Retina (tissue), 1 donor: ENCODE measurements around the gene PDE3B.

Experiments
- DNase-seq: peaks from one replicate; pipeline ENCODE4 v3.0.0-alpha.2; 2016

PDE3B gene

DNA sequence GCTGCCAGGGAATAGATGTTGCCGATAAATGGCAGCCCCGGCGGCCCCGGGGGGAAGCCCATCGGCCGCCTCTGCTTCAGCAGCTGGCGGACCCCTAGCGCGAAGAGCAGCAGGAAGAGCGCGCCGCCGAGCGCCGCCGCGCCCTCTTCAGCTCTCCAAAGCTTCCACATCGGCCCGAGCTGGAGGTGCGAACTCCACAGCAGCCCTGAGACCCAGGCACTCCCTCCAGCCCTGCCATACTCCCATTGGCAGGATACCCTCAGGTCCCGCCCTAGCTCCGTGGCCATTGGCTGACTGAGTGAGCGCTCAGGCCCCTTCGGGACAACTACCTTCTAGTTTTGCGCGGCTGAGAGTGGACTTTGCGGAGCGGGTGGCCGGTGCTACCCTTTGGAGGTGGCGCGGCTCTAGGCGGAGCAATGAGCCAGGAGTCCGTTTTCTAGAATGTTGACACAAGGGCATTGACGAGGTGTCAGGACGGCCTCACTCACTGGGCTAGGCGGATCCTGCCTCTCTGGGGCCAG, 248.5 kb downstream of the PDE3B start, which contains the start of gene CYP2R1:
TSS of gene CYP2R1 (minus strand) at position 196 of the 521 bp plus-strand sequence. CDS start at position 170, 26 bp downstream.
- peak; percentile 97 for DNase-seq

DNA sequence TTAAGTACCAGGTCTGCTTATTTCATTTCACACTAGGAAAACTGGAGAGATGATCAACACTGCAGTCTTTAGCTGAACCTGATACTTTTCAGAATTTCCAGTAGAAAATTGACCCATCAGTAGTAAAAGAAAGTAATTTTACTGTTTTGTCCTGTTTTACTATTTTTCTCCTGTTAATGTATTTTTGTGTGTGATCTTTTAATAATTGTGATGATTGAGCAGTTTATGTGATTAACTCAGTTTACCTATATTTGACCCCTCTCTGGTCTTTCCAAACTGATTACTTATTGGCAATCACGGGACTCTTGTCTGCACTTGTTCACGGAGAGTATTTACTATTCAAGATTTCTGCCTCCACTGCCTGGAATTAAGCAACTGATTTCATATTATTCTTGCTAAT, 249.0 kb downstream of the PDE3B start:
- DNase-seq = no peak

DNA sequence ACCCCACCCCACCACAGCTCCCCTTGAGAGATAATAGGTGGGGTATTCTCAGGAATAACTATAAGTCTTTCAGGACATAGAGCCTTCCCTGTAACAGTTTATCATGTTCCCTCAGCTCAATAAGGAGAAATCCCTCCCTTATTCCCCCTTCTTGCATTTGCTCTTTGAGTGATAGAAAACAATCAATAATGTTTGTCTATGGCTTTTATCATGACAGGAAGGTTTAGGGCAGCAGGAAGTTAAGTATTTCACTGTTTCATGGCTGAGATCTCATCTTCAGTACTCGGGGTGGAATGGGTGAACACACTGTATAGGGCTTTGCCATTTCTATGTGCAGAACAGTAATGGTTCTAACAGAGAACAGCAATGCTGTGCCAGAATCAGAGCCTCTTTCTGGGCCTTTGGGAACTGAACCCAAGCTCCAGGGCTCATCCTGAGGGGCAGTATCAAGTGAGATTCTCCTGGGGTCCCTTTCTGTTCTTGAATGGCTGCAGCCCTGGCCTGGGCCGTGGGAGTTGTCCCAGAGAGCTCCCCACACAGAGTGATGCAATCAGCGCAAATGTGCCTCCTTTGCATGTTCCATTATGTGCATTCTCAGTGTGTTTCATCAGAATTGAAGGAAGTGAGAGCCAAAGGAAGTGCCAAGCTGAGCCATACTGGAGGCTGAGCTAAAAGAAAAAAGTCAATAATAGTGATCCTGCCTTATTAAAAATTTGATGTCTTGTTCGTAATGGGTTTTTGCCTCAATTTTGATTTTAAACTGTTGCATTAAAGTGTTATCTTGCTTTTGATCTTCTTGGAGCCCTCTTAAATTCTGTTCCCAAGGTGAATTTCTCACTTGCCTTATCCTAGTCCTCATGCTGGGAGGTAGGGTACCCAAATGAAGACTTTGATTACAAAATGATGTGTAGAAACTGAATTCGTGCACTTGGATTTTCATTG, 251.3 kb downstream of the PDE3B start:
- DNase-seq = no peak

DNA sequence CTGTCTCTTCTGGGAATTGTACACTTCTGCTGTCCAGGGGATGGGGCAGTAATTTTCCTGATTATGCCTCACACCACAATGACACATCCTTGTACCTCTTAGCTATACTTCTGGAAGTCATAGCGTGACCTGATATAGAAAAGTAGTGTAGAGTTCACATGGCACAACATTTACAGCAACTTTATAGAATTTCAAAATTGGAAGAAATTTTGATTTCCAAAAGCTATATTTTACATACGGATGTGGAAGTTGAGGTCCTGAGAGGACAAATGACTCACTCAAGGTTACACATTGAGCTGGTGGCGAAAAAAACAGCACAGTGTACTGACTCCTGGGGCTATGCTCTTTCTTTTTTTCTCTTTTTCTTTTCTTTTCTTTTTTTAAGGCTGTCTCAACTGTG, 254.8 kb downstream of the PDE3B start:
- DNase-seq = no peak

DNA sequence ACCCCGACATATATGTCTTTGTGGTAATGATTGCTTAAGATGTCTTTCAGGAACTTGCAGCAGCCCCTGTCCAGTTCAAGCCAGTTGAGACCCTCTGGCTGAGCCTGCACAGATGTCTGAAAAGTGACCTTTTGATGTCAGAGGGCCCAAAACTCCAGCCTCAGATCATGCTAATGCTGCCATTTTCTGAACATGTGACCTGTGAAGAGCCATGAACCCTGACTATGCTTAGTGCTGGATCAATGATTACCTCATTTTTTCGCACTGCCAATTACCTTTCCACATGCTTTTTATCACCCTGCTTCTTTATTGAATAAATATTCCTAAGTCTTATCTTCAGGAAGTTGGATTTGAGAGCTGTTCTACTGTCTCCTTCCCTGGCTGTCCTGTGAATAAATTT, 255.3 kb downstream of the PDE3B start:
- no peak for DNase-seq

DNA sequence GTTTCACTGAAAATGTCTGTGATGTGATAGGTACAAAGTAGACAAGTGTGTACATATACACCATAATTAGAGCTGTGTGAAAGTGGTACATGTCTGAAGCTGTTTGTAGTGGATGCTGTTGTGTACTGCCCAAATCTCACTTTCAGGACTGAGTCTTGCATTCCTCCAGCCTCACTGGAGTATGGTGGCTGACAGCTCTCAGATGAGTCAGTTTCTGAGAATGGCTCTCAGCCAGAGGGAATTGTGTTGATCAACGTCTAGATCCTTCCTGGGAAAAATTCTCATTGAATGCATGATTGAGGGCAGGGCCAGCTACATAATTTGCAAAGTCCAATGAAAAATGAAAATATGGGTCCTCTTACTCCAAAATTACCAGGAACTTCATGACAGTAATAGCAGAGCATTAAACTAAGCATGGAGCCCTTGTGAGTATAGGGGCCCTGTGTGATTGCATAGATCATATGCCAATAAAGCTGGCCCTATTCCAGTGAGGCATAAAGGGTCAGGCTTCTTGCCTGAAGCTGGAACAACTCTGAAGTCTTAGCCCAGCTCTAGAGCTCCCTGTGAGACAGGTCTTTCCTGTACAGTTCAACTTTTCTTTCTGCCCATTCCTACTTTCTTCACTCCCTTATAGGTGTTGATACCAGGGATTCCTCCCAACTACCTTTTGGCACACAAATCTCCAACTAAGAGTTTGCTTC, 259.2 kb downstream of the PDE3B start:
- DNase-seq = no peak

DNA sequence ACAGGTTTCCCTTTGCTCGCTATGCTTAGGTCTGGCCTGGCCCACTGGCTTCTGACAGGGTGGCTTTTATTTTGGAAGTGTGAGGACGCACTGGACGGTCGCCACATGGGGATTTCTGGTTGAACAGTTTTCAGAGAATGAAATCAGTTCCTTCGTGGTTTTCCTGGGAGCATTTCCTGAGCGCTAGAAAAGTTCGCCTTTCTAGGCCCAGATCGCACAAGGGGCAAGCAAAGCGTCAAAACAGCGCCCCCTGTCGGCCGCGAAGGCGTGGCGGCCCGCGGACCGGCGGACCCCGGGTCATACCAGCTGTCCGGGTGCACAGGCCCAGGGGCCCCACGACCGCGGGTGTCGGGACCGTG, 261.1 kb downstream of the PDE3B start:
- DNase-seq = peak; percentile 93

DNA sequence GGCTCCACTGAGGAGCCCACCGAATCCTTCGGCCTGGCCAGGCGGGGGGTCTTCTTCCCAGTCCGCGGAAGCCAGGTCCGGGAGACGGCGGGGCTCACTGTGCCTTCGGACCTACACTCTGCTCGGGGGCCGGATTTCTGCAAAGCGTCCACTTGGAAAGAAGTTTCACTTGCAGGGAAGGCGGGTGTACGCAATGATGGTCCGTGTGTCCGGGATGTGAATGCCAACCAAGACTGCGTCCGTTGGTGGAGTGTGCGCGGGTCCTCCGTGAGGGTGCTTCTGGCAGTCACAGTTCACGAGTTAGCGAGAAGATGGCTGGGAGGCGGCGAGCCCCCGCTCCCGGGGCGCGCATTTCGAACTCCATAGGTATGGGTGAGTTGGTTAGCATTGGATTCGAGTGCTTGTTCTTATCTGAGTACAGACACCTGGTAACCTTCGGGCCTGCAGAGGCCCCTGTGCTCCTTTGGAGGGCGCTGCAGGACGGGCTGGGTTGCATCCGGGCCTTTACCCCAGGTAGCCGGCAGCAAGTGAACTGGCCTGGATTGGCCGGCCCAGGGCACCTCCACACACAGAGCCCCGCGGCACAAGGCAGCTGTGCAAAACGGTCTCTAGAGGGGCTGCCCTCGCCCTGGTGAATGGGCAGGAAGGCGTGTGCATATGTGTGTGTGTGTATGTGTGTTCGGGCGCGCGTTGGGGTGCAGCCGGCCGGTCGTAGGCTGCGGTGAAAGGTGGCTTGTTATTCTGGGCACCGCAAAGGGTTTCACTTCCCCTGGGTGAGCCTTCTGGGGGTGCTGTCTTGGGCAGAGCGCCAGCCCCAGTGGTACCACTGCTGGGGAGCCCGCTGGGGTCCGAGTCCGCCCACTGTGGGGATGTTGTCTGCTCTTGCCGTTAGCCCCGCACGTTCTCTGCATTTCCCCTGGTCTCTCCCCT, 261.8 kb downstream of the PDE3B start:
- peak; percentile 88 for DNase-seq

DNA sequence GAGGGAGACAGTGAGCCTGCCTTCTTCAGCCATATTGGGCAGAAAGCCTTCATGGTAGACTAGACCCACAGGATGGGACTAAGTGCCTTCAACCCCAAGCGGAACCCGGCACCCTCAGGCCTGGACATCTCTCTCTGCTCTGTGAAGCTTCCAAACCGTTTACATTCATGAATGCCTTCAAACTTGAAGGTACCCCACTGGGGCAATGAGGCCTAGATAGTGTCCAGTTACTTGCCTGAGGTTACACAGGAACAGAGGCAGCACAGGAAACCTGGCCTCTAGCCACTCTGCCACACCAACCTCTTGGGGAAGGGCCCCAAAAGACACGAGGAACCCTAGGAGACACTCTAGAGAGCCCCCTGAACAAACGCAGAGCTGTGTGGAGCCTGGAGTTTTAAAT, 263.0 kb downstream of the PDE3B start:
- DNase-seq = no peak

DNA sequence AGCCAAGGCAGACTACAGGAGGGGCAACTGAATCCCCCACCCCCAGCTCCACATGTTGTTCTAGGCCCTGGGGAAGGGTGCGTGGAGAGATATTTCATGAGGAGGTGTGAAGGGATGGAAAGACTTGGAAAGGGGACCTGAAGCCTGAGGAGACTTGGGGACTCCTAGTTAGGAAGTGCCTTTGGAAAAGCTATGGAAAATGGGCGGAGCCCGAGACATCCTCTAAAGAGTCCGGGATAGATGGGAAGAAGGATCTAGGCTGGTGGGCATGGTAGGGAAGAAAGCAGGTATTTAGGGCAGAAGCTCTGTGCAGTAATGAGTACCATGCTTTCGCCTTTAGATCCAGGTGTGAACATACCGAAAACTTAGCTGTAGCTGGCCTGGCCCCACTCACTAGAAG, 263.4 kb downstream of the PDE3B start:
- DNase-seq = peak; percentile 17

DNA sequence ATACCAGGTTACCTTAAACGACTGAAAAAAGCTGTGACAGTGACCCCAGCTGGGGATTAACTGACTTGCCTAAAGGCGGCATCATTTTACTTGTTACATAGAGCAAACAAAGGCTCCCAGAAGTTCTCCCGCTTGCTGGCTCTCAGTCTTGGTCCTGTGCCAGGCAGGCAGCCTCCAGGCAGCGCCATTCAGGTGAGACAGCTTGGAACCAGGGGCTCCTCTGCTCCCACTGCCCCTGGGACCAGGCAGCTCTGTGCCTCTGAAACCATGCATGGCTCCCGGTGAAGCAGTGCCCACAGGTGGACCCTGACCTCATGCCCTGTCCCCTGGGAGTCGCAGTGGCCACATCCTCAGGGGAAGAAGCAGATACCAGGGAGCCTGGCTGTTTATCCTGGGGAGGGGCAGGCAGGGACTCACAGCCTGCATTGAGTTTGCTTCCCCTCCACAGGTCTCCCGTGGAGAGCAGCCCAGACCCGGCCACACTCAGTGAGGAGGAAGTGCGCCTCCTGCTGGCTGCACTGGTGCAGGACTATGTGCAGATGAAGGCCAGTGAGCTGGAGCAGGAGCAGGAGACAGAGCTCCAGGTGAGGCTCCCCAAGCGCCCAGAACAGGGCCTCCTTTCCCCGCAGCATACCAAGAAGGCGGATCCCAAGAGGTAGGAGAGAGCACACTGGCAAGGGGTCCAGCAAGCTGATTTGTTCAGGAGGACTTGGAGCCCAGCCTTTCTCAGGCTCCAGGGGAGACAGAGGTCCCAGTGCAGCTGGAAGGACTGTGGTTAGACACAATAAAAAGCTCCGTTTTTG, 264.0 kb downstream of the PDE3B start:
- DNase-seq = peak; percentile 78

DNA sequence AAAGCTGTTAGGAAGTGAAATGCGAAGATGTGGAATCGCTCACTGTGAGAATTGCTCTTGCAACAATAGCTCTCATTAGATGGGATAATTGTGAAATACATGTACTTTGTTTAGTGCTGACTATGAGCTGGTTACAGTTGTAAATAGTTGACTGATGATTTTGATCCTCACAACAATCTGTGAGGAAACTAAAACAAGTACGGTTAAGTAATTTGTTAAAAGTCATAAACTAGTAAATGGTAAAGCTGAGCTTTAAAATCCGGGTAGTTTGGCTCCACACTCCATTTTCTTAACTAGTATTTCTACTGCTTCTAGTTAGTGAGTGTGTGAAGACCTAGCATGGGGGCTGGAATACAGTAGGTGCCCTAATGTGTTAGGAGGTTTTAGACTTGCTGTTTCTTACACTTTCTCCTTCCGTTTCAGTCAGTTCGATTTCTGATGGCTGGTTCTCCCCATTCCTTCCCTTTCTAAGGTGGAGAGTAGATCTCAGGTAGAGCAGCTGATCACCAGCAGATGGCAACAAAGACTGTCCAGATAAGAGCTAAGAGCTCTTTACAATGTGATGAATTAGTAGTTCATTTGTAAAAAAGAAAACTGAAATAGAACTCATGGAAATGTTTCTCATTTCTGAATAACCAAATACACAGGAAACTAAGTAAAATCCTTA, 264.7 kb downstream of the PDE3B start:
- peak; percentile 37 for DNase-seq

DNA sequence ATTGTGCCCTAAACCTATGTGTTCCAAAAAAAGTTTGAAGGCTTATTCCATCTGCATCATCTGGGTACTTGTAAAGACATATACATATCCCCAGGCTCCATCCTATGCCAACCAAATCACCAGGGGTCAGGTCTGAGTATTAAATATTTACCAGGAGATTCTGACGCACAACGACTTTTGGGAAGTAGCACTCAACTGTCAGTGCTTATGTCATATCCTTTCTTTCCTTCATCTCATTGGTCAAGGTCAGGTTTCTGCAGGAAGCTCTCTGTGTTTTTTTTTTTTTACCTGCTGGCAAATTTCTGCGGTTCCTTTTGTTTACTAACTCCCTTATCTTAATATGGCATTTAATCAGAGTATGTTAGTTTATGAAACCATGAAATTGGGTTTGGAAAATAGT, 270.9 kb downstream of the PDE3B start:
- DNase-seq = no peak

DNA sequence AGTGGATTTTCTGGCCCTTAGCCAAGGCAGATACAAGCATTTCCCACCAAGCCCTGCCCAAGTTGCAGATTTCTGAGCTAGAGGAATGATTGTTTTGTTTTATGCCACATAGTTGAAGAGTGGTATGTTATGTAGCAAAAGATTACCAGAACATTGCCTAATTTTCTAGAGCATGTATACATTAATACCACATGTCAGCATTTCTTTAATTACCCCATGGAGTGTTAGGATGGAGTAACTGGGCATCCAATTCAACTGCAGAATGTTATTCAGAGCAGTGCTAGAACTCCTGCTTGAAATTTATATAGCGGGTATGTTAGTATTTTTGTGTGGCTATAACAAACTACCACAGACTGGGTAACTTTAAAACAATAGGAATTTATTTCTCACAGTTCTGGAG, 272.8 kb downstream of the PDE3B start:
- DNase-seq = no peak
